HCT116 (cell line): ENCODE measurements around the gene ELAVL1. TPM values are rescaled to one million over a fixed set of nuclear protein-coding genes. Genes with fewer than 3 reads are reported as not detected.
A peak's percentile ranks its signal among the peaks of the same experiment; 100 is the strongest.

Source experiments
- ATAC-seq: fragments of 200-7000 bp; cut with Tn5 transposase; 2 replicates; pipeline ENCODE4 v1.9.1; 2020; ENCODE audit warnings: mild to moderate bottlenecking, moderate library complexity
- BruUV-seq: library from RNA; stranded (reverse); fragments of 400-500 nt; replicated peaks from 2 replicates; lab custom pipeline; 2021; lab: Mats Ljungman, UMichigan
- CTCF ChIA-PET: fragments of 300-600 bp; sonication (Branson Sonifier 250); formaldehyde crosslinking; loops from one replicate; lab custom pipeline; 2021; ENCODE audit warnings: antibody characterized with exemption; lab: Charles Lee
- POLR2A ChIA-PET: fragments of 300-600, 350-600 bp; sonication (Branson Sonifier 250); formaldehyde crosslinking; loops from one replicate; lab custom pipeline; 2021; ENCODE audit warnings: antibody characterized with exemption; lab: Charles Lee
- RAD21 ChIA-PET, 2 experiments: fragments of 300-600 bp; sonication (Branson Sonifier 250); formaldehyde crosslinking; loops; one replicate each; lab custom pipeline; 2023; ENCODE audit warnings: low total read pairs in 2 of 2; ENCODE audit not compliant: uncharacterized antibody in 2 of 2, unreplicated experiment in 2 of 2, low non-redundant PET in 1 of 2; lab: Charles Lee
- DNase-seq: peaks from one replicate; pipeline ENCODE4 v3.0.0-alpha.2; 2010; ENCODE audit warnings: low read depth, low spot score
- H2AFZ ChIP-seq: fragments of 200-600 bp; shearing (Covaris generic), sonication (generic); 2 replicates; pipeline ENCODE4 v1.6.1; 2017; ENCODE audit warnings: low read depth, mixed run types, mixed read lengths, antibody characterized with exemption, low read length; ENCODE audit not compliant: poor library complexity, severe bottlenecking
- H3K27ac ChIP-seq: 2 replicates; pipeline ENCODE4 v1.5.1; 2012; ENCODE audit warnings: low read depth, low read length
- H3K27me3 ChIP-seq: fragments of 200-600 bp; sonication (generic); 2 replicates; pipeline ENCODE4 v1.6.1; 2016; ENCODE audit warnings: mixed run types, low read length, mixed read lengths; ENCODE audit not compliant: insufficient read depth
- H3K36me3 ChIP-seq, 2 experiments: fragments of 200-500 bp in 1 of 2; fragments of 200-600 bp in 1 of 2; sonication (Bioruptor generic) in 1 of 2; sonication (generic) in 1 of 2; 2 replicates each; pipeline versions ENCODE4 v1.5.1 to v1.6.1; 2014 to 2016; ENCODE audit warnings: low read length in 2 of 2, inconsistent platforms in 1 of 2, mixed read lengths in 1 of 2, mixed run types in 1 of 2; ENCODE audit not compliant: insufficient read depth in 2 of 2, control insufficient read depth in 1 of 2
- H3K4me1 ChIP-seq, 2 experiments: fragments of 200-600 bp in 1 of 2; sonication (generic) in 1 of 2; 2 replicates each; pipeline versions ENCODE4 v1.5.1 to v1.6.1; 2012 to 2017; ENCODE audit warnings: low read length in 2 of 2, inconsistent platforms in 1 of 2, mild to moderate bottlenecking in 1 of 2, mixed read lengths in 1 of 2, mixed run types in 1 of 2, moderate library complexity in 1 of 2; ENCODE audit not compliant: insufficient read depth in 2 of 2, control insufficient read depth in 1 of 2
- H3K4me2 ChIP-seq: fragments of 200-600 bp; sonication (generic); 2 replicates; pipeline ENCODE4 v1.6.1; 2017; ENCODE audit warnings: mixed run types, low read length, mixed read lengths
- H3K4me3 ChIP-seq, 2 experiments: fragments of 200-600 bp in 1 of 2; sonication (generic) in 1 of 2; replicated peaks in 1 of 2; 2 replicates each; pipeline ENCODE4 v1.5.1; 2011 to 2016; ENCODE audit warnings: low read length in 2 of 2, control low read depth in 1 of 2, low read depth in 1 of 2, mild to moderate bottlenecking in 1 of 2, mixed read lengths in 1 of 2, mixed run types in 1 of 2
- H3K79me2 ChIP-seq: fragments of 200-600 bp; sonication (generic); 2 replicates; pipeline ENCODE4 v1.6.1; 2017; ENCODE audit warnings: mild to moderate bottlenecking, mixed run types, low read length, moderate library complexity, mixed read lengths; ENCODE audit not compliant: insufficient read depth
- H3K9ac ChIP-seq: fragments of 200-600 bp; sonication (generic); 2 replicates; pipeline ENCODE4 v1.6.1; 2016; ENCODE audit warnings: low read length, mixed read lengths
- H3K9me2 ChIP-seq: fragments of 200-600 bp; sonication (generic), shearing (Covaris generic); 2 replicates; pipeline ENCODE4 v1.6.1; 2017; ENCODE audit warnings: mixed run types, mild to moderate bottlenecking, moderate library complexity; ENCODE audit not compliant: insufficient read depth
- H3K9me3 ChIP-seq, 2 experiments: fragments of 200-500 bp in 1 of 2; fragments of 200-600 bp in 1 of 2; sonication (Bioruptor generic) in 1 of 2; sonication (generic) in 1 of 2; 2 replicates each; pipeline ENCODE4 v1.6.1; 2014 to 2017; ENCODE audit warnings: low read length in 2 of 2, mixed read lengths in 2 of 2, inconsistent platforms in 1 of 2, low read depth in 1 of 2, mild to moderate bottlenecking in 1 of 2, mixed run types in 1 of 2, moderate library complexity in 1 of 2; ENCODE audit not compliant: control insufficient read depth in 1 of 2, insufficient read depth in 1 of 2
- H4K20me1 ChIP-seq: fragments of 200-600 bp; sonication (generic), shearing (Covaris generic); 2 replicates; pipeline ENCODE4 v1.6.1; 2017; ENCODE audit warnings: mixed run types, mild to moderate bottlenecking, moderate library complexity; ENCODE audit not compliant: insufficient read depth
- ATF3 ChIP-seq: IDR thresholded peaks from 2 replicates; pipeline ENCODE4 v1.6.1; 2012
- JUND ChIP-seq: IDR thresholded peaks from 2 replicates; pipeline ENCODE4 v1.6.1; 2012
- SIN3A ChIP-seq: IDR thresholded peaks from 2 replicates; pipeline ENCODE4 v1.6.1; 2012; ENCODE audit warnings: low read depth
- SP1 ChIP-seq: IDR thresholded peaks from 2 replicates; pipeline ENCODE4 v1.6.1; 2012; ENCODE audit warnings: low read depth
- YY1 ChIP-seq: IDR thresholded peaks from 2 replicates; pipeline ENCODE4 v1.6.1; 2011; ENCODE audit warnings: low read length, low read depth, moderate library complexity, mild to moderate bottlenecking; ENCODE audit not compliant: insufficient replicate concordance; ENCODE audit errors: extremely low read depth
- ZFX ChIP-seq: fragments of 450-650 bp; IDR thresholded peaks from 2 replicates; pipeline ENCODE4 v1.6.1; 2017
- intact Hi-C: fragments of 100-400 bp; cut with micrococcal nuclease; formaldehyde crosslinking; loops from 2 replicates; pipeline ENCODE4 v1.10.0; 2022
- total RNA-seq: library from RNA; stranded (reverse); gene quantifications from one replicate; pipeline ENCODE4 v1.2.1, GENCODE V29; 2021; ENCODE audit not compliant: unreplicated experiment

The ELAVL1 gene
- total RNA-seq, 1 experiment from 2014 or later: 134 TPM

GRCh38 chr19:7921967-7922835, 83.2 kb downstream of the ELAVL1 start:
- intact Hi-C loops: loop anchor here (5.0 kb wide), 1 partner anchor 70 kb away; no protein-coding TSS in a partner anchor
- CTCF ChIA-PET: interaction anchor here (3.6 to 5.2 kb wide), 2 partner anchors 22 to 53 kb away, joined by 30 to 41 read pairs; partner anchors contain the start of gene TIMM44

More at GRCh38 chr19:7921967-7922835, 83.2 kb downstream of the ELAVL1 start:
- peak overlapping the region; percentile 82 for H3K4me2 ChIP-seq
- TF ChIP-seq SP1 (no peak), YY1 (no peak), ZFX (no peak), SIN3A (no peak), ATF3 (no peak), JUND (no peak)
- H4K20me1 ChIP-seq: no peaks in the 10 kb centered on the region
- H2AFZ ChIP-seq: no peak overlapping the region
- no peak overlapping the region for H3K9ac ChIP-seq
- peaks cover 17 to 59% of the 10 kb centered on the region in 2 experiments; a peak in 3 of 4 replicates for H3K4me1 ChIP-seq
- ATAC-seq (no peak), DNase-seq (no peak)
- TSS peak; percentile 16 for BruUV-seq
- RAD21 ChIA-PET: no interaction called here
- peaks cover 10% of the 10 kb centered on the region; the same call in 1 of the 2 replicates for H3K79me2 ChIP-seq
- POLR2A ChIA-PET: interaction anchor here (2.7 kb wide), 1 partner anchor 53 kb away, joined by 33 read pairs; no protein-coding TSS in a partner anchor
- no peaks in the 10 kb centered on the region for H3K27me3 ChIP-seq
- no peaks in the 10 kb centered on the region for H3K9me2 ChIP-seq
- H3K4me3 ChIP-seq: no peak overlapping the region
- peaks cover 0 to 12% of the 10 kb centered on the region in 2 experiments; a peak in 3 of 4 replicates for H3K36me3 ChIP-seq
- H3K27ac ChIP-seq: peak overlapping the region; percentile 81
- no peaks in the 10 kb centered on the region for H3K9me3 ChIP-seq
